ENCODE results near the gene SLC2A5.

DNA sequence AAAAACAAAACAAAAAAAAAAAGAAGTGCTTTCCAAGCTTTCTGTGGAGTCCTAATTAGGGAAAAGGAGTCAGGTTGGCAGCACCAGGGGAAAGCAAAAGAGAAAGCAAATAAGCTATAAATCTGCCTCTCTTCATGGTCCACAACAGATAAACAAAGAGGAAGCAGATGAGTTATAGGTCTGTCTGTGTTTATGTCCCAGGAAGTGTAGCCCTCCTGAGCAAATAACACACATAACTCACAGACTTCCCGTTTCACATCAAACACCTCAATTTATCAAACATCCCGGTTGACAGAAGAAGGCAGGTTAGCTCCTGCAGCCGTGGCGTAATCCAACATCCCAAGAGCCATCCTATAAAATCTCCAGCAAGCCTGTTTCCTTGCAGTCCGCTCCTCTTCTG, 5.6 kb upstream of the SLC2A5 start:
- TF ChIP-seq, protein P1, sequence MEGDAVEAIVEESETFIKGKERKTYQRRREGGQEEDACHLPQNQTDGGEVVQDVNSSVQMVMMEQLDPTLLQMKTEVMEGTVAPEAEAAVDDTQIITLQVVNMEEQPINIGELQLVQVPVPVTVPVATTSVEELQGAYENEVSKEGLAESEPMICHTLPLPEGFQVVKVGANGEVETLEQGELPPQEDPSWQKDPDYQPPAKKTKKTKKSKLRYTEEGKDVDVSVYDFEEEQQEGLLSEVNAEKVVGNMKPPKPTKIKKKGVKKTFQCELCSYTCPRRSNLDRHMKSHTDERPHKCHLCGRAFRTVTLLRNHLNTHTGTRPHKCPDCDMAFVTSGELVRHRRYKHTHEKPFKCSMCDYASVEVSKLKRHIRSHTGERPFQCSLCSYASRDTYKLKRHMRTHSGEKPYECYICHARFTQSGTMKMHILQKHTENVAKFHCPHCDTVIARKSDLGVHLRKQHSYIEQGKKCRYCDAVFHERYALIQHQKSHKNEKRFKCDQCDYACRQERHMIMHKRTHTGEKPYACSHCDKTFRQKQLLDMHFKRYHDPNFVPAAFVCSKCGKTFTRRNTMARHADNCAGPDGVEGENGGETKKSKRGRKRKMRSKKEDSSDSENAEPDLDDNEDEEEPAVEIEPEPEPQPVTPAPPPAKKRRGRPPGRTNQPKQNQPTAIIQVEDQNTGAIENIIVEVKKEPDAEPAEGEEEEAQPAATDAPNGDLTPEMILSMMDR (IDR thresholded peaks at IDR 0.05; ENCODE audit: low read depth, low read length, poor library complexity, severe bottlenecking): no peak
- TF ChIP-seq EZH2phosphoT487 (IDR thresholded peaks at IDR 0.05; ENCODE audit: borderline replicate concordance, low read length): no peak

All from DOHH2 (cell line).